ENCODE data around the gene APBA1. TPM values are rescaled to one million over a fixed set of nuclear protein-coding genes. Genes with fewer than 3 reads are reported as not detected.

The APBA1 gene
- total RNA-seq, 1 donor from 2014 or later, result 8.4 TPM

DNA sequence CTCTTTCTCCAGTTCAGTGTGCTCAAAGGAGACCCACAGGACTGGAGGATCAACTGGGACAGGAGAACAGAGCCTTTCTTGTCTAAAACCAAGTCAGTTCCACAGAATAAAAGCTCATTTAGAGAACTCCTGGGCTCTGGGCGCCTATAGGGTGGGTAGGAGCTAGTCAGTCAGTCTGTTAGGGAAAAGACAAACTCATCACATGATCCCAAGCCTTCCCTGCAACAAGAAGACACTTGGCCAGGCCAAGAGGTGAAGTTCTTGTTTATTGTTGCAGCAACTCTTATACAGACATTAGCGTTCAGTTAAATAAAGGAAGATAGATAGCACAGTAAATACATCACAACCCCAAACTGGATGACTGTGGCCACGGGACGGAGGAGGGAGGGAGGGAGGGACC lies 244.9 kb downstream of the APBA1 start:
- Mint-ChIP-seq H3K4me3 (ENCODE audit: unreplicated experiment) (no peak overlapping the region), H3K27me3 (ENCODE audit: unreplicated experiment) (peaks cover 10% of the 10 kb centered on the region), H3K27ac (ENCODE audit: unreplicated experiment) (no peak overlapping the region), H3K9me3 (ENCODE audit: unreplicated experiment) (peaks cover 3% of the 10 kb centered on the region), H3K36me3 (ENCODE audit: low read depth, unreplicated experiment) (no peaks in the 10 kb centered on the region), H3K4me1 (ENCODE audit: unreplicated experiment) (no peaks in the 10 kb centered on the region)
- no peak for DNase-seq (ENCODE audit: low spot score)
- TF ChIP-seq, protein P1, sequence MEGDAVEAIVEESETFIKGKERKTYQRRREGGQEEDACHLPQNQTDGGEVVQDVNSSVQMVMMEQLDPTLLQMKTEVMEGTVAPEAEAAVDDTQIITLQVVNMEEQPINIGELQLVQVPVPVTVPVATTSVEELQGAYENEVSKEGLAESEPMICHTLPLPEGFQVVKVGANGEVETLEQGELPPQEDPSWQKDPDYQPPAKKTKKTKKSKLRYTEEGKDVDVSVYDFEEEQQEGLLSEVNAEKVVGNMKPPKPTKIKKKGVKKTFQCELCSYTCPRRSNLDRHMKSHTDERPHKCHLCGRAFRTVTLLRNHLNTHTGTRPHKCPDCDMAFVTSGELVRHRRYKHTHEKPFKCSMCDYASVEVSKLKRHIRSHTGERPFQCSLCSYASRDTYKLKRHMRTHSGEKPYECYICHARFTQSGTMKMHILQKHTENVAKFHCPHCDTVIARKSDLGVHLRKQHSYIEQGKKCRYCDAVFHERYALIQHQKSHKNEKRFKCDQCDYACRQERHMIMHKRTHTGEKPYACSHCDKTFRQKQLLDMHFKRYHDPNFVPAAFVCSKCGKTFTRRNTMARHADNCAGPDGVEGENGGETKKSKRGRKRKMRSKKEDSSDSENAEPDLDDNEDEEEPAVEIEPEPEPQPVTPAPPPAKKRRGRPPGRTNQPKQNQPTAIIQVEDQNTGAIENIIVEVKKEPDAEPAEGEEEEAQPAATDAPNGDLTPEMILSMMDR (IDR thresholded peaks at IDR 0.05; ENCODE audit: unreplicated experiment), result no peak

DNA sequence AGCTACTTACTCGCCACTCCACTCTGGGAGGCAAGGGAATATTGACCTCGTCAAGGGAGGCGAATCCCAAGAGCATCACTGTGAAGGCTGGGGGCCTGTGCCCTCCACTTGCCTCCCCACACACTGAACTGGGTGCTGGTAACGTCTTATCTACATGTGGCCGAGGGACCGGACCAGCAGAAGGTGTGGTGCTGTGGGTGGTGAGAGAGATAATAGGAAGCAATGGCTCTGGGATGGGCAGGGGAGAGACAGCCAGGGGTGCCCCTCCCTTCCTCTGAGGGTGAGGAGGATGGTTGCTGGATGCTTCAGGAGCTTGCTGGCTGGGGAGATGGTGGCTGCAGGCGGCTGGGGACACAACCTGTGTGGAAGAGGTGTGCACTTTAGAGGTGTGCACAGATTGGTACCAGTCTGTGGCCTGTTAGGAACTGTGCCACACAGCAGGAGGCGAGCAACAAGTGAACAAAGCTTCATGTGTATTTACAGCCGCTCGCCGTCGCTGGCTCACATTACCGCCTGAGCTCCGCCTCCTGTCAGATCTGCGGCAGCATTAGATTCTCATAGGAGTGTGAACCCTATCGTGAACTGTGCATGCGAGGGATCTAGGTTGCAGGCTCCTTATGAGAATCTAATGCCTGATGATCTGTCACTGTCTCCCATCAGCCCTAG lies 246.9 kb downstream of the APBA1 start:
- DNase-seq (ENCODE audit: low spot score), result no peak
- no peaks in the 10 kb centered on the region for H3K9me3 Mint-ChIP-seq (ENCODE audit: unreplicated experiment)
- TF ChIP-seq, protein P1 (IDR thresholded peaks at IDR 0.05; ENCODE audit: unreplicated experiment), result no peak
- H3K27ac Mint-ChIP-seq (ENCODE audit: unreplicated experiment), result no peak overlapping the region
- no peak overlapping the region for H3K4me3 Mint-ChIP-seq (ENCODE audit: unreplicated experiment)
- H3K4me1 Mint-ChIP-seq (ENCODE audit: unreplicated experiment), result no peaks in the 10 kb centered on the region
- H3K27me3 Mint-ChIP-seq (ENCODE audit: unreplicated experiment), result peaks cover 7% of the 10 kb centered on the region
- no peaks in the 10 kb centered on the region for H3K36me3 Mint-ChIP-seq (ENCODE audit: low read depth, unreplicated experiment)

DNA sequence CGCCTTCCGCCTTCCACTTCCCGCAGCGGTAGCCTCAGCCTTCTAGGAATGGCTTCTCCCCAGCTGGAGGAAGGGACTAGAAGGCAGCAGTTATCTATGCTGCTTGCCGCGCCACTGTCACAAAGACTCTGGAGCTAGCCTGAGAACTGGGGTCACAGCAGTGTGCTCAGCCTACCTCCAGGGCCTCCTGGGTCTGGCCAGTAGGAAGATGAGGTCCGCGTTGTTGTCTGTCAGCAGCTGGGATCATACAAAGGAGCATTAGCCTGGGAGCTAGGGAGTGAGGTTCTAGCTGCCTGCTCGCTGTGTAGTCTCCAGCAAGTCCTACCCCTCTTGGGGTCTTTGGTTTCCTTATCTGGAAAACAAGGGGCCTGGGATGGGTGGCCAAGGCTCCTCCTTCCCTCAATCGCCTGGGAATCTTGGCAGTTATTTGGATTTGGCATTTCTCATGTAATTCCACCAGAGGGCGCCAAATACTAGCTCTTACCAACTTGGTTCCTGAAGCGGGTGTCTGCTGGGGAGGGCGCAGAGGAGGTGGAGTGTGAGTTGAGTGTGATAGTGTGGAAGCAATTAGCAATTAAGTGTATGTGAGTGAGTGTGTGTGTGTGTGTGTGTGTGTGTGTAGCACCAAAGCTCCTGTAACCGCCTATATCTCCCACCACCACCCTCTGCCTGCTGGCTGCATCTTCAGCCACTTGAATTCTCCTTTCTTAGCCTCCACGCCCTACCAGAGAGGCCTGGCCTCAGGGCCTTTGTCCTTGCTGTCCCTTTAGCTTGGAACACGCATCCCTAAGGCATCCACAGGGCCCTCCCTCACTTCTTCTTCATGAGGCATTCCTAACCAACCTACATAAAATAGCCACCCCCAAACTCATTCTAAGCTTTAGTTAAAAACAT lies 250.0 kb downstream of the APBA1 start:
- Mint-ChIP-seq H3K4me1 (ENCODE audit: unreplicated experiment) (no peaks in the 10 kb centered on the region), H3K9me3 (ENCODE audit: unreplicated experiment) (no peaks in the 10 kb centered on the region), H3K27me3 (ENCODE audit: unreplicated experiment) (no peaks in the 10 kb centered on the region), H3K4me3 (ENCODE audit: unreplicated experiment) (no peak overlapping the region), H3K36me3 (ENCODE audit: low read depth, unreplicated experiment) (no peaks in the 10 kb centered on the region), H3K27ac (ENCODE audit: unreplicated experiment) (no peak overlapping the region)
- peak; percentile 53 for DNase-seq (ENCODE audit: low spot score)
- TF ChIP-seq, protein P1 (IDR thresholded peaks at IDR 0.05; ENCODE audit: unreplicated experiment), result peak; percentile 87

DNA sequence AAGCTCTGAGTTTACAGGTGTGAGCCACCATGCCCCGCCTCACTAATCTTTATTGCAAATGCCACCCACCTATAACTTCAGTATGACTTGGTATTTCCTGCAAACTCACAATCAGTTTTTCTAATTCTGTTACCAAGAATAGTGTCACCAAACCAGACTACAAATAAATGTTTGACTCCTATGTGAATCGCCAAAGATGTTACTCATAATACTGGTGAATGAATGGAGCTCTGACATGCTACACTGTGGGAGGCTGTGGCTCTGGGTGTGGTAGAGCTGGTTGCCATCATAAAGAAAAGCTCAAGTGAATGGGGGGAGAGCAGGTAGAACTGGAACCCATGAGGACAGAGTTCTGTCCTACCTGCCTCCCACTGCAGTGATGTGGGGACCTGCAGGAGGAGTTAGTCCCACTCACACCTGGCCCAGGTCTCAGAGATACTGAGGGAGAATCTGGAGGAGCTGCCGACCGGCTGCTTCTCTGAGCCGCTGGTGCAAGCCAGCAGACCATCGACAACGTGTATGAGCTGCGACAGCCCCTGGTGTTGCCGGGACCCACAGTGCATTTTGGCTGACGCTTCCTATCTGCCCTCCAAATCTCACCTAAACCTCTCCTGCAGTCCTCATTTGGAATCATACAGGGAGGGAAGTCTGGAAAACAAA lies 251.4 kb downstream of the APBA1 start:
- Mint-ChIP-seq H3K4me1 (ENCODE audit: unreplicated experiment) (no peaks in the 10 kb centered on the region), H3K27me3 (ENCODE audit: unreplicated experiment) (no peaks in the 10 kb centered on the region), H3K9me3 (ENCODE audit: unreplicated experiment) (no peaks in the 10 kb centered on the region), H3K4me3 (ENCODE audit: unreplicated experiment) (no peak overlapping the region), H3K36me3 (ENCODE audit: low read depth, unreplicated experiment) (no peaks in the 10 kb centered on the region), H3K27ac (ENCODE audit: unreplicated experiment) (no peak overlapping the region)
- no peak for DNase-seq (ENCODE audit: low spot score)
- TF ChIP-seq, protein P1 (IDR thresholded peaks at IDR 0.05; ENCODE audit: unreplicated experiment), result no peak

Measured in endothelial cell (in vitro differentiated cells).